ENCODE measurements around the gene SOX13. TPM values are rescaled to one million over a fixed set of nuclear protein-coding genes. Genes with fewer than 3 reads are reported as not detected.

SOX13 gene
- total RNA-seq, 1 experiment from 2014 or later: 171 TPM

- H3K27ac Mint-ChIP-seq: peak overlapping the region; percentile 72; the same call in 1 of the 2 replicates
- POLR2A ChIA-PET: no interaction called here
- no peak for ATAC-seq
- H3K4me3 Mint-ChIP-seq: no peak overlapping the region
- no peaks in the 10 kb centered on the region for H3K9me3 Mint-ChIP-seq
- TF ChIP-seq CREB1 (CRISPR knock-in tag; IDR thresholded peaks at IDR 0.05) (no peak), SOX15 (CRISPR knock-in tag; IDR thresholded peaks at IDR 0.05) (no peak), ATF2 (CRISPR knock-in tag; IDR thresholded peaks at IDR 0.05; ENCODE audit: borderline replicate concordance, low read depth) (no peak), STAT6 (CRISPR knock-in tag; conservative IDR thresholded peaks at IDR 0.05; ENCODE audit: low read depth) (no peak), GABPB1 (CRISPR knock-in tag; IDR thresholded peaks at IDR 0.05) (no peak), E2F1 (CRISPR knock-in tag; IDR thresholded peaks at IDR 0.05) (no peak), ZNF121 (CRISPR knock-in tag; IDR thresholded peaks at IDR 0.05) (no peak), CBFB (CRISPR knock-in tag; IDR thresholded peaks at IDR 0.05; ENCODE audit: low read depth) (no peak), ZNF281 (CRISPR knock-in tag; IDR thresholded peaks at IDR 0.05) (no peak), ZMAT4 (CRISPR knock-in tag; IDR thresholded peaks at IDR 0.05) (no peak), ATF3 (CRISPR knock-in tag; conservative IDR thresholded peaks at IDR 0.05) (no peak), PRDM15 (CRISPR knock-in tag; IDR thresholded peaks at IDR 0.05) (no peak), HMGA2 (CRISPR knock-in tag; IDR thresholded peaks at IDR 0.05) (no peak), ZBTB43 (CRISPR knock-in tag; IDR thresholded peaks at IDR 0.05) (no peak), ZNF263 (CRISPR knock-in tag; IDR thresholded peaks at IDR 0.05; ENCODE audit: low read depth) (no peak), AFF4 (CRISPR knock-in tag; IDR thresholded peaks at IDR 0.05; ENCODE audit: borderline replicate concordance) (no peak), GTF2I (CRISPR knock-in tag; conservative IDR thresholded peaks at IDR 0.05) (no peak)
- DNase-seq (ENCODE audit: low spot score): no peak
- H3K27me3 Mint-ChIP-seq (ENCODE audit: low read depth): no peaks in the 10 kb centered on the region
- H3K36me3 Mint-ChIP-seq: peaks cover 54% of the 10 kb centered on the region
- CTCF ChIA-PET: interaction anchor here (1.9 kb wide), 1 partner anchor 13 kb away, joined by 6 read pairs; no protein-coding TSS in a partner anchor
- H3K4me1 Mint-ChIP-seq: peaks cover 32% of the 10 kb centered on the region
Measured at GRCh38 chr1:204114606-204115005, 41.7 kb downstream of the SOX13 start.

Data from WTC11 (cell line).